Stomach (tissue), 9 donors: ENCODE data around the gene PBXIP1. TPM values are rescaled to one million over a fixed set of nuclear protein-coding genes. Genes with fewer than 3 reads are reported as not detected.
"Not testable (repeated sequence)": the region's sequence is repeated elsewhere in the genome, so short reads cannot be mapped to it uniquely, and the experiment has no call there.

Experiments
- DNase-seq, 2 donors: peaks; one replicate each; pipeline versions ENCODE4 v3.0.0 to v3.0.0-alpha.2; 2013 to 2019
- H3K27ac ChIP-seq, 5 donors: fragments of 200-600 bp in 4 of 5; sonication (generic) in 4 of 5; one replicate each; pipeline ENCODE4 v1.5.1; 2013 to 2019; ENCODE audit warnings: mild to moderate bottlenecking in 1 of 5, moderate library complexity in 1 of 5
- H3K27me3 ChIP-seq, 3 donors: fragments of 200-600 bp; sonication (generic); one replicate each; pipeline ENCODE4 v1.5.1; 2017 to 2019; ENCODE audit warnings: mixed run types in 1 of 3
- H3K36me3 ChIP-seq, 4 donors: fragments of 200-600 bp; sonication (generic); 1 replicate in 3 of 4; 2 replicates in 1 of 4; pipeline ENCODE4 v1.5.1; 2016 to 2019
- H3K4me1 ChIP-seq, 4 donors: fragments of 200-600 bp; sonication (generic); one replicate each; pipeline ENCODE4 v1.5.1; 2016 to 2019
- H3K4me3 ChIP-seq, 4 donors: fragments of 200-600 bp; sonication (generic) in 3 of 4; one replicate each; pipeline ENCODE4 v1.5.1; 2016 to 2019; ENCODE audit warnings: mild to moderate bottlenecking in 1 of 4
- H3K9me3 ChIP-seq, 4 donors: fragments of 200-600 bp; sonication (generic); one replicate each; pipeline ENCODE4 v1.5.1; 2016 to 2019
- CTCF ChIP-seq, 7 experiments: fragments of 450-650 bp in 4 of 7; fragments of 200-600 bp in 3 of 7; sonication (generic) in 3 of 7; IDR thresholded peaks; one replicate each; pipeline ENCODE4 v1.5.1; 2016 to 2019; ENCODE audit warnings: antibody characterized with exemption in 7 of 7, control low read depth in 2 of 7, mild to moderate bottlenecking in 1 of 7
- EP300 ChIP-seq: sonication (generic); formaldehyde crosslinking; IDR thresholded peaks from one replicate; pipeline ENCODE4 v1.6.1; 2017; ENCODE audit warnings: antibody characterized with exemption
- POLR2A ChIP-seq, 4 donors: fragments of 450-650 bp; IDR thresholded peaks; one replicate each; pipeline ENCODE4 v1.6.1; 2016; ENCODE audit warnings: antibody characterized with exemption in 4 of 4, control low read depth in 2 of 4, mild to moderate bottlenecking in 1 of 4, moderate library complexity in 1 of 4
- POLR2AphosphoS5 ChIP-seq, 3 donors: sonication (generic); formaldehyde crosslinking; IDR thresholded peaks; one replicate each; pipeline ENCODE4 v1.6.1; 2016; ENCODE audit warnings: antibody characterized with exemption in 3 of 3
- WGBS, 5 donors: extraction: QIAGEN DNeasy Blood & Tissue Kit in 3 of 5; methylation state at CpG; one replicate each; pipeline versions ENCODE4 v1.1.5 to v1.1.7; 2013 to 2018; 5-methylcytosine and 5-hydroxymethylcytosine counted together
- intact Hi-C: fragments of 100-400 bp; cut with DNase I; formaldehyde crosslinking; loops from one replicate; pipeline ENCODE4 v1.15.1; 2023; ENCODE audit warnings: low total_unique reads
- polyA plus RNA-seq, 3 donors: library from polyadenylated mRNA; stranded (reverse); fragments of 200-250 nt; gene quantifications; one replicate each; pipeline ENCODE4 v1.2.3, GENCODE V29; 2013
- total RNA-seq, 5 donors: library from RNA; depleted of rRNA; stranded (reverse); fragments of >200 nt; gene quantifications; one replicate each; pipeline versions ENCODE4 v1.1.0 to v1.2.3, GENCODE V29; 2014 to 2016
- donor health status: healthy with polysubstance abuse.
- donor health status: Bipolar disorder and iron deficiency.
- donor health status: healthy.

PBXIP1 gene
- total and polyA plus RNA-seq, 8 donors, result 19.7 to 123 (median 71.7) TPM

- Histone ChIP-seq H3K4me3 (no peak overlapping the region), H3K27me3 (no peaks in the 10 kb centered on the region), H3K9me3 (no peaks in the 10 kb centered on the region), H3K36me3 (peaks cover 0 to 9% (median 8%) of the 10 kb centered on the region in 4 donors), H3K27ac (no peak overlapping the region), H3K4me1 (peaks cover 25 to 51% (median 33%) of the 10 kb centered on the region in 4 donors)
- no peak for DNase-seq
- intact Hi-C loops, result no loop called here
- TF ChIP-seq POLR2A (IDR thresholded peaks at IDR 0.05) (no peak), EP300 (no peak), CTCF (IDR thresholded peaks at IDR 0.05) (no peak), POLR2AphosphoS5 (IDR thresholded peaks at IDR 0.05) (no peak)
- 79 to 88% (median 85%) methylated on average over 15 of the region's 15 CpGs for WGBS, 5 donors
Observed at GRCh38 chr1:154996966-154997701, 41.2 kb upstream of the PBXIP1 start.

GRCh38 chr1:154995301-154995983 lies 39.5 kb upstream of the PBXIP1 start:
- H3K9me3 ChIP-seq, H3K27ac ChIP-seq, intact Hi-C loops, H3K27me3 ChIP-seq, H3K4me3 ChIP-seq: not testable (repeated sequence)
- TF ChIP-seq CTCF (IDR thresholded peaks at IDR 0.05), result peak in 3 of 7 experiments; percentile 28 to 39 (median 30)
- peak in 1 of 3 donors; percentile 46 for TF ChIP-seq POLR2AphosphoS5 (IDR thresholded peaks at IDR 0.05)
- peak; percentile 59 to 83 for DNase-seq
- Histone ChIP-seq H3K36me3 (peaks cover 0 to 25% (median 21%) of the 10 kb centered on the region in 4 donors), H3K4me1 (peaks cover 25 to 51% (median 33%) of the 10 kb centered on the region in 4 donors)
- WGBS, 5 donors, result 53 to 66% (median 57%) methylated on average over 12 to 13 of the region's 13 CpGs

GRCh38 chr1:154994591-154994990 lies 38.7 kb upstream of the PBXIP1 start:
- no peaks in the 10 kb centered on the region for H3K9me3 ChIP-seq
- peaks cover 0 to 33% (median 29%) of the 10 kb centered on the region in 4 donors for H3K36me3 ChIP-seq
- peak overlapping the region in 2 of 5 donors; percentile 15 to 23 for H3K27ac ChIP-seq
- no peak for DNase-seq
- TF ChIP-seq CTCF (IDR thresholded peaks at IDR 0.05) (no peak), POLR2AphosphoS5 (IDR thresholded peaks at IDR 0.05) (no peak), POLR2A (IDR thresholded peaks at IDR 0.05) (no peak)
- no peak overlapping the region for H3K4me3 ChIP-seq
- H3K4me1 ChIP-seq, result peaks cover 17 to 42% (median 26%) of the 10 kb centered on the region in 4 donors
- no peaks in the 10 kb centered on the region for H3K27me3 ChIP-seq
- WGBS, 5 donors, result 35 to 55% (median 44%) methylated on average over 2 to 3 of the region's 3 CpGs
- intact Hi-C loops, result no loop called here

DNA sequence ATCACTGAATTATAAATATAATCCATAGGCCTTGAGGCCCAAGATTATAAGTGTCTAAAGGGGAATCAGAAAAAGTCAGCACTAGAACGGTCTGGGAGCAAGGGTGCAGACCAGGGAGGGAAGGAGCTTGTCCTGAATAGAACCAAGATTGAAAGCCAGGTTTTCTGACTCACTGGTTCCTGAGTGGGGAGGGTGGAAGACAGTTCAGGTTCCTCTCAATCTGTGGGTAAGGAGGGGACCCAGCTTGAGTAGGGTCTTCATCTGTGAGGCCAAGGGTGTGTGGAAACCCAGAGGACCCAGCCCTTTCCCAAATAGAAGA lies 38.3 kb upstream of the PBXIP1 start:
- peaks cover 13 to 41% (median 24%) of the 10 kb centered on the region in 4 donors for H3K4me1 ChIP-seq
- 29 to 62% (median 46%) methylated on average over 1 of the region's 1 CpG for WGBS, 5 donors
- peaks cover 2 to 37% (median 33%) of the 10 kb centered on the region in 4 donors for H3K36me3 ChIP-seq
- no peak for TF ChIP-seq EP300
- no peak for TF ChIP-seq POLR2A (IDR thresholded peaks at IDR 0.05)
- no peak for TF ChIP-seq CTCF (IDR thresholded peaks at IDR 0.05)
- no peak for TF ChIP-seq POLR2AphosphoS5 (IDR thresholded peaks at IDR 0.05)
- no peaks in the 10 kb centered on the region for H3K27me3 ChIP-seq
- intact Hi-C loops, result no loop called here
- DNase-seq, result no peak
- H3K4me3 ChIP-seq, result no peak overlapping the region
- no peaks in the 10 kb centered on the region for H3K9me3 ChIP-seq
- peak overlapping the region in 1 of 5 donors; percentile 15 for H3K27ac ChIP-seq
